Colonic mucosa (tissue), 4 donors: ENCODE measurements around the gene ITGB7. TPM values are rescaled to one million over a fixed set of nuclear protein-coding genes. Genes with fewer than 3 reads are reported as not detected.

Experiments
- DNase-seq: peaks from one replicate; pipeline ENCODE4 v3.0.0-alpha.2; 2020
- H3K27ac ChIP-seq: fragments of 200-600 bp; one replicate; pipeline ENCODE4 v1.8.0; 2021
- H3K27me3 ChIP-seq: fragments of 200-600 bp; one replicate; pipeline ENCODE4 v1.8.0; 2021
- H3K36me3 ChIP-seq: fragments of 200-600 bp; one replicate; pipeline ENCODE4 v1.8.0; 2021
- H3K4me1 ChIP-seq: fragments of 200-600 bp; one replicate; pipeline ENCODE4 v1.8.0; 2021; ENCODE audit warnings: mild to moderate bottlenecking
- H3K4me3 ChIP-seq: fragments of 200-600 bp; one replicate; pipeline ENCODE4 v1.8.0; 2021
- H3K9ac ChIP-seq, 2 donors: one replicate each; pipeline ENCODE4 v1.7.0; 2013; ENCODE audit warnings: control low read depth in 2 of 2, low read depth in 2 of 2, low read length in 2 of 2
- H3K9me3 ChIP-seq: fragments of 200-600 bp; one replicate; pipeline ENCODE4 v1.8.0; 2021
- intact Hi-C: fragments of 100-400 bp; cut with DNase I; formaldehyde crosslinking; loops from one replicate; pipeline ENCODE4 v1.14.1; 2022
- total RNA-seq, 2 donors: library from RNA; stranded (reverse); fragmentation: NEBNext Ultra II Directional in 1 of 2; extraction: Animal tissue kit (Norgen Biotek cat#: 25700) in 1 of 2; gene quantifications; one replicate each; pipeline ENCODE4 v1.2.1, GENCODE V29; 2021
- TF ChIP-seq, protein P1 (sequence below): fragments of 200-600 bp; IDR thresholded peaks from one replicate; pipeline ENCODE4 v1.8.0; 2022; ENCODE audit warnings: antibody characterized with exemption, mild to moderate bottlenecking
- donor health status: healthy.
- donor health status: DM: no; HTN: no; CAD: no.
- donor health status: DM: no; HTN: no; CAD: no.

The ITGB7 gene
- total RNA-seq, 2 donors from 2014 or later: 5.3 to 8.8 TPM

- Histone ChIP-seq H3K9ac (peak overlapping the region; percentile 60 to 76), H3K27ac (peak overlapping the region; percentile 58), H3K4me1 (peaks cover 21% of the 10 kb centered on the region), H3K4me3 (peak overlapping the region; percentile 49), H3K9me3 (no peaks in the 10 kb centered on the region), H3K27me3 (no peaks in the 10 kb centered on the region), H3K36me3 (no peaks in the 10 kb centered on the region)
- TF ChIP-seq, protein P1, sequence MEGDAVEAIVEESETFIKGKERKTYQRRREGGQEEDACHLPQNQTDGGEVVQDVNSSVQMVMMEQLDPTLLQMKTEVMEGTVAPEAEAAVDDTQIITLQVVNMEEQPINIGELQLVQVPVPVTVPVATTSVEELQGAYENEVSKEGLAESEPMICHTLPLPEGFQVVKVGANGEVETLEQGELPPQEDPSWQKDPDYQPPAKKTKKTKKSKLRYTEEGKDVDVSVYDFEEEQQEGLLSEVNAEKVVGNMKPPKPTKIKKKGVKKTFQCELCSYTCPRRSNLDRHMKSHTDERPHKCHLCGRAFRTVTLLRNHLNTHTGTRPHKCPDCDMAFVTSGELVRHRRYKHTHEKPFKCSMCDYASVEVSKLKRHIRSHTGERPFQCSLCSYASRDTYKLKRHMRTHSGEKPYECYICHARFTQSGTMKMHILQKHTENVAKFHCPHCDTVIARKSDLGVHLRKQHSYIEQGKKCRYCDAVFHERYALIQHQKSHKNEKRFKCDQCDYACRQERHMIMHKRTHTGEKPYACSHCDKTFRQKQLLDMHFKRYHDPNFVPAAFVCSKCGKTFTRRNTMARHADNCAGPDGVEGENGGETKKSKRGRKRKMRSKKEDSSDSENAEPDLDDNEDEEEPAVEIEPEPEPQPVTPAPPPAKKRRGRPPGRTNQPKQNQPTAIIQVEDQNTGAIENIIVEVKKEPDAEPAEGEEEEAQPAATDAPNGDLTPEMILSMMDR: no peak
- DNase-seq: peak; percentile 89
- intact Hi-C loops: no loop called here
Observed at GRCh38 chr12:53232646-53233461, 25.8 kb upstream of the ITGB7 start.

GRCh38 chr12:53231921-53232645, 25.0 kb upstream of the ITGB7 start, which contains the start of gene RARG:
TSS of gene RARG (minus strand) at chr12:53232209. CDS start at chr12:53227545, 4,664 bp downstream.
- H3K9me3 ChIP-seq: no peaks in the 10 kb centered on the region
- H3K27ac ChIP-seq: peak within 1 kb of the TSS; percentile 58
- TF ChIP-seq, protein P1: no peak
- intact Hi-C loops: no loop called here
- H3K36me3 ChIP-seq: no peaks in the 10 kb centered on the region
- peak within 1 kb of the TSS; percentile 60 to 76 for H3K9ac ChIP-seq
- H3K4me3 ChIP-seq: peak within 1 kb of the TSS; percentile 49
- H3K27me3 ChIP-seq: no peaks in the 10 kb centered on the region
- peaks cover 21% of the 10 kb centered on the region for H3K4me1 ChIP-seq
- DNase-seq: peak; percentile 75

DNA sequence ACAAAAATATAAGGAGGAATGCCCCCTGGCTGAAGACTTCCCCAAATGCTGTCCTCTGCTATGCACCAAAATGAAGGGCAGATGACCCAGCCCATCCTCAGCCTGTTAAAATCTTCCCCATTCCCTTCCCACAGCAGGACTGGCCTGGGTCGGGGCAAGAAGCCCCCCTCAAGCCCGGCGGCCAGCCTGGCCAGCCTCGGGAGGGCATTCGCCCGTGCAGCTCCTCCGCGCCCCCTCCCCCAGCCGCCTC, 24.5 kb upstream of the ITGB7 start:
- H3K27me3 ChIP-seq: no peaks in the 10 kb centered on the region
- peaks cover 21% of the 10 kb centered on the region for H3K4me1 ChIP-seq
- intact Hi-C loops: no loop called here

DNA sequence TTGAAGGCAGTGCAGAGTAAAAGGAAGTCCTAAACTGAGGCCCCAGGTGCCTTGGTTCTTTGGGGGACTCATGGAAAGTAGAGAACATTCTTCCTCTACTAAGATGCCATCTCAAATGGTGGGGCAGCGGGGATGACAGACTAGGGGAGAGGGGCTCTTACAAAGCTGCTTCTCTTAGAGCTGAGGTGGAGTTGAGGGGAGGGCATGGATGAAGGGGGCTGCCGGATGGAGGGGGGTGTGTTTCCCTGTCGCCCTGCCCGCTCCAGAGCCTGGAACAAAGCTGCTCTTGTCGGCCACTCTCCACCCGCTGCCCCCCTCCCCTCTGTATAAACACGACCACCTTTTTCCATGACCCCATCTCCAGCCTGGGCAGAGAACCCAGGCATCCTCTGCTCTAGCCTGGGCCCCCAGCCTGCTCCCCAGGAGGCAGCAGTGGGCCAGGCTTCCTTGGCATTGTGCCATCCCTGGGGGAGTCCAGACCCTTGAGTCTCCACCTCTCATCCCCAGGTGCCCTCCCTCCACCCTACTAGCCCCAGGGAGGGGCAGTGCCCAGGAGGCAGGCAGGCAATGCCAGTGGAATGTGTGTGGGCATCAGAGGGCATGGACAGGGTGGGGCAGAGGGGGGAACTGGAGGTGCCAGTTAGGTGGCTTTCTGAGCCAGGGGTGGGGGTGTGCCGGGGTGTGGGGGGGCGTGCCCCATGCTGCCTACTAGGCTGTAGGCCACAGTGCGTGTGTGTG, 23.2 kb upstream of the ITGB7 start:
- H3K27me3 ChIP-seq: no peaks in the 10 kb centered on the region

More for the DNA sequence above, 24.5 kb upstream of the ITGB7 start:
- no peak for DNase-seq
- H3K9ac ChIP-seq: peak overlapping the region; percentile 28 to 67
- peak overlapping the region; percentile 58 for H3K27ac ChIP-seq
- H3K9me3 ChIP-seq: no peaks in the 10 kb centered on the region
- TF ChIP-seq, protein P1: no peak
- H3K4me3 ChIP-seq: peak overlapping the region; percentile 49
- no peaks in the 10 kb centered on the region for H3K36me3 ChIP-seq

DNA sequence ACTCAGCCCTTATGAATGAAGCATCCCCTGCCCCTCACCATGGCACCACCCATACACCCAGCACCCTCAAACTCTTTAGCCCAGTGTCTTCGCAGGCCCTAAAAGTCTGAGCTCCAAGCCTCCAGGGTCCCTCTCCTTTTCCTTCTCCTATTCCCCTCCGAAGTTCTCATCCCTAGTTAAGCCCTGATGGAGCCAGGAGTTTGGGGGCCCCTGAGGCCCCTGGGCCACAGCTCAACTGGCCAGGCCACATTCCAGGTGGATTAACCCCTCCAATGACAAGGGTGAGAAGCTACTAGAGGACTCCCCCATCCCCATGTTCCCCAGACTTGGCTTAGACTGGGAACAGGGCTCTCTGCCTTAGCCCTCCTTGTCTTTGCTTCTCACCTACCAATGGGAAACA, 22.4 kb upstream of the ITGB7 start:
- no peak overlapping the region for H3K4me3 ChIP-seq

More for the DNA sequence above, 23.2 kb upstream of the ITGB7 start:
- Histone ChIP-seq H3K36me3 (no peaks in the 10 kb centered on the region), H3K9me3 (no peaks in the 10 kb centered on the region), H3K4me1 (peaks cover 21% of the 10 kb centered on the region), H3K27ac (no peak overlapping the region), H3K4me3 (no peak overlapping the region), H3K9ac (peak overlapping the region in 1 of 2 donors; percentile 67)
- intact Hi-C loops: no loop called here
- TF ChIP-seq, protein P1: no peak
- DNase-seq: peak; percentile 68

More for the DNA sequence above, 22.4 kb upstream of the ITGB7 start:
- H3K9ac ChIP-seq: no peak overlapping the region
- intact Hi-C loops: no loop called here
- H3K36me3 ChIP-seq: no peaks in the 10 kb centered on the region
- no peaks in the 10 kb centered on the region for H3K9me3 ChIP-seq
- peaks cover 21% of the 10 kb centered on the region for H3K4me1 ChIP-seq
- DNase-seq: no peak
- H3K27ac ChIP-seq: no peak overlapping the region
- no peaks in the 10 kb centered on the region for H3K27me3 ChIP-seq
- TF ChIP-seq, protein P1: no peak
